ENCODE measurements around the gene SLC6A3. TPM values are rescaled to one million over a fixed set of nuclear protein-coding genes. Genes with fewer than 3 reads are reported as not detected.

SLC6A3 gene
- total RNA-seq, 1 experiment from 2014 or later: 0.74 TPM

GRCh38 chr5:1387876-1388275, 57.4 kb downstream of the SLC6A3 start:
- Mint-ChIP-seq H3K27me3 (ENCODE audit: low read depth) (peaks cover 50% of the 10 kb centered on the region), H3K36me3 (no peaks in the 10 kb centered on the region), H3K27ac (no peak overlapping the region), H3K4me3 (no peak overlapping the region), H3K4me1 (peaks cover 15% of the 10 kb centered on the region), H3K9me3 (no peaks in the 10 kb centered on the region)
- TF ChIP-seq SP1 (CRISPR knock-in tag; conservative IDR thresholded peaks at IDR 0.05) (no peak), PREB (CRISPR knock-in tag; IDR thresholded peaks at IDR 0.05; ENCODE audit: borderline replicate concordance) (no peak), ZSCAN18 (CRISPR knock-in tag; IDR thresholded peaks at IDR 0.05) (no peak), ZNF396 (CRISPR knock-in tag; IDR thresholded peaks at IDR 0.05; ENCODE audit: borderline replicate concordance) (no peak), JUN (CRISPR knock-in tag; IDR thresholded peaks at IDR 0.05) (no peak), HMGXB4 (CRISPR knock-in tag; IDR thresholded peaks at IDR 0.05) (no peak), ATF1 (CRISPR knock-in tag; IDR thresholded peaks at IDR 0.05) (no peak), KAT7 (CRISPR knock-in tag; IDR thresholded peaks at IDR 0.05; ENCODE audit: borderline replicate concordance) (no peak), HMGA2 (CRISPR knock-in tag; IDR thresholded peaks at IDR 0.05) (no peak), OVOL2 (CRISPR knock-in tag; IDR thresholded peaks at IDR 0.05; ENCODE audit: borderline replicate concordance) (no peak), ATF2 (CRISPR knock-in tag; IDR thresholded peaks at IDR 0.05; ENCODE audit: borderline replicate concordance, low read depth) (no peak), NR1H2 (CRISPR knock-in tag; IDR thresholded peaks at IDR 0.05) (no peak), STAT6 (CRISPR knock-in tag; conservative IDR thresholded peaks at IDR 0.05; ENCODE audit: low read depth) (no peak), ZNF671 (CRISPR knock-in tag; IDR thresholded peaks at IDR 0.05) (no peak), CREB1 (CRISPR knock-in tag; IDR thresholded peaks at IDR 0.05) (no peak)
- TF ChIP-seq, protein P1, sequence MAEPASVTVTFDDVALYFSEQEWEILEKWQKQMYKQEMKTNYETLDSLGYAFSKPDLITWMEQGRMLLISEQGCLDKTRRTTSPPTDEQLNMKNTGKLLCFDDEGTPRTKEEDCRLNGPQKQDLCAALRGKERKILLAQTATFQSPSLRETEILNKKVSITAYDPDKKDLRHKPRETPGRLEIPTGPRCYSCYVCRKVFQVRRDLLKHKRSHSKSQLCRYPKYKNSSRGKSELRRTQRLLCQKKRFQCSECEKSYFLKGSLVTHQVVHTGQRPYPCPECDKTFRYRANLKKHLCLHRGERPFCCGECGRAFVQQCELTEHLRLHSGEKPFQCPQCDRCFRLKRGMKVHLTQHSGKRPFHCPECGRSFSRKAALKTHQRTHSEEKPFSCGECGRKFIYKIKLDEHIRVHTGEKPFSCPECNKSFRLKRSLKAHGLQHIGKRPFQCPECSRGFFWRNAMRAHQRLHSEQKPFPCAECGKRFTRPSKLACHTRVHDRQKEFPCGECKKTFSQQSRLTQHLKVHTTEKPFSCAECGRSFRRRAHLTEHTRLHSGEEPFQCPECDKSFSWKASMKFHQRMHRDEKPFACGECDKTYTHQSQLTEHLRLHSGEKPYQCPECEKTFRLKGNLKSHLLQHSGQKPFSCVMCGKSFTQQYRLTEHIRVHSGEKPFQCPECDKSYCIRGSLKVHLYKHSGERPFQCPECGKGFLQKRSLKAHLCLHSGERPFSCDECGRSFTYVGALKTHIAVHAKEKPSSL (CRISPR knock-in tag; conservative IDR thresholded peaks at IDR 0.05): no peak
- TF ChIP-seq, protein P2, sequence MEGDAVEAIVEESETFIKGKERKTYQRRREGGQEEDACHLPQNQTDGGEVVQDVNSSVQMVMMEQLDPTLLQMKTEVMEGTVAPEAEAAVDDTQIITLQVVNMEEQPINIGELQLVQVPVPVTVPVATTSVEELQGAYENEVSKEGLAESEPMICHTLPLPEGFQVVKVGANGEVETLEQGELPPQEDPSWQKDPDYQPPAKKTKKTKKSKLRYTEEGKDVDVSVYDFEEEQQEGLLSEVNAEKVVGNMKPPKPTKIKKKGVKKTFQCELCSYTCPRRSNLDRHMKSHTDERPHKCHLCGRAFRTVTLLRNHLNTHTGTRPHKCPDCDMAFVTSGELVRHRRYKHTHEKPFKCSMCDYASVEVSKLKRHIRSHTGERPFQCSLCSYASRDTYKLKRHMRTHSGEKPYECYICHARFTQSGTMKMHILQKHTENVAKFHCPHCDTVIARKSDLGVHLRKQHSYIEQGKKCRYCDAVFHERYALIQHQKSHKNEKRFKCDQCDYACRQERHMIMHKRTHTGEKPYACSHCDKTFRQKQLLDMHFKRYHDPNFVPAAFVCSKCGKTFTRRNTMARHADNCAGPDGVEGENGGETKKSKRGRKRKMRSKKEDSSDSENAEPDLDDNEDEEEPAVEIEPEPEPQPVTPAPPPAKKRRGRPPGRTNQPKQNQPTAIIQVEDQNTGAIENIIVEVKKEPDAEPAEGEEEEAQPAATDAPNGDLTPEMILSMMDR (IDR thresholded peaks at IDR 0.05): no peak
- TF ChIP-seq, protein P3, sequence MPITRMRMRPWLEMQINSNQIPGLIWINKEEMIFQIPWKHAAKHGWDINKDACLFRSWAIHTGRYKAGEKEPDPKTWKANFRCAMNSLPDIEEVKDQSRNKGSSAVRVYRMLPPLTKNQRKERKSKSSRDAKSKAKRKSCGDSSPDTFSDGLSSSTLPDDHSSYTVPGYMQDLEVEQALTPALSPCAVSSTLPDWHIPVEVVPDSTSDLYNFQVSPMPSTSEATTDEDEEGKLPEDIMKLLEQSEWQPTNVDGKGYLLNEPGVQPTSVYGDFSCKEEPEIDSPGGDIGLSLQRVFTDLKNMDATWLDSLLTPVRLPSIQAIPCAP (CRISPR knock-in tag; IDR thresholded peaks at IDR 0.05): no peak
- DNase-seq (ENCODE audit: low spot score) (no peak), ATAC-seq (no peak)
- CTCF ChIA-PET: no interaction called here
- POLR2A ChIA-PET: no interaction called here
